Ammon's horn (tissue), 1 donor: ENCODE measurements around the gene EFCAB6.
A peak's percentile ranks its signal among the peaks of the same experiment; 100 is the strongest.

Source experiments
- DNase-seq: peaks from one replicate; pipeline ENCODE4 v3.0.0-alpha.2; 2016; ENCODE audit warnings: low spot score

EFCAB6 gene

GRCh38 chr22:43571181-43571580 lies 240.9 kb downstream of the EFCAB6 start:
- DNase-seq: no peak

- peak; percentile 27 for DNase-seq
These were observed 241.5 kb downstream of the EFCAB6 start for GRCh38 chr22:43570531-43571165.

GRCh38 chr22:43569111-43569510 lies 243.0 kb downstream of the EFCAB6 start:
- no peak for DNase-seq

- DNase-seq: peak; percentile 37
These were observed 244.3 kb downstream of the EFCAB6 start for GRCh38 chr22:43567691-43568324.

GRCh38 chr22:43566561-43567332 lies 245.4 kb downstream of the EFCAB6 start:
- DNase-seq: no peak

GRCh38 chr22:43566021-43566420 lies 246.1 kb downstream of the EFCAB6 start:
- DNase-seq: no peak

- no peak for DNase-seq
These were observed 247.2 kb downstream of the EFCAB6 start for GRCh38 chr22:43564859-43565258.

GRCh38 chr22:43563571-43563970 lies 248.5 kb downstream of the EFCAB6 start:
- DNase-seq: no peak

GRCh38 chr22:43562843-43563242 lies 249.3 kb downstream of the EFCAB6 start:
- no peak for DNase-seq

- peak; percentile 52 for DNase-seq
These were observed 250.5 kb downstream of the EFCAB6 start for GRCh38 chr22:43561415-43562178.

- DNase-seq: no peak
These were observed 251.5 kb downstream of the EFCAB6 start for GRCh38 chr22:43560651-43561050.

GRCh38 chr22:43555561-43556515 lies 256.3 kb downstream of the EFCAB6 start:
- DNase-seq: no peak

- DNase-seq: no peak
These were observed 257.3 kb downstream of the EFCAB6 start for GRCh38 chr22:43554694-43555365.

GRCh38 chr22:43554259-43554636 lies 257.9 kb downstream of the EFCAB6 start:
- DNase-seq: no peak

- no peak for DNase-seq
These were observed 258.4 kb downstream of the EFCAB6 start for GRCh38 chr22:43553451-43554258.

- DNase-seq: no peak
These were observed 261.4 kb downstream of the EFCAB6 start for GRCh38 chr22:43550672-43551071.

- no peak for DNase-seq
These were observed 262.0 kb downstream of the EFCAB6 start for GRCh38 chr22:43550024-43550620.

GRCh38 chr22:43546186-43546585 lies 265.9 kb downstream of the EFCAB6 start:
- DNase-seq: no peak

GRCh38 chr22:43544289-43544673 lies 267.8 kb downstream of the EFCAB6 start:
- DNase-seq: no peak
